Forelimb muscle (tissue), 1 donor: ENCODE results near the gene GRIP2. TPM values are rescaled to one million over a fixed set of nuclear protein-coding genes. Genes with fewer than 3 reads are reported as not detected.

Experiments used
- DNase-seq: peaks from one replicate; pipeline ENCODE4 v3.0.0-alpha.2; 2013; ENCODE audit warnings: low read depth
- polyA plus RNA-seq: library from polyadenylated mRNA; unstranded; fragments of 120-200 nt; gene quantifications from one replicate; pipeline ENCODE4 v1.2.1, GENCODE V29; 2013; ENCODE audit not compliant: insufficient read length

Gene GRIP2
- polyA plus RNA-seq, 1 donor, result 29.3 TPM

- DNase-seq, result no peak
Observed at GRCh38 chr3:14485981-14486380, 54.2 kb downstream of the GRIP2 start.

- DNase-seq, result no peak
Observed at GRCh38 chr3:14484741-14485140, 55.4 kb downstream of the GRIP2 start.

- no peak for DNase-seq
Observed at GRCh38 chr3:14483286-14483685, 56.9 kb downstream of the GRIP2 start.

- no peak for DNase-seq
Observed at GRCh38 chr3:14482271-14482721, 57.8 kb downstream of the GRIP2 start.

GRCh38 chr3:14481646-14482036, 58.5 kb downstream of the GRIP2 start:
- no peak for DNase-seq

- no peak for DNase-seq
Observed at GRCh38 chr3:14481018-14481645, 59.0 kb downstream of the GRIP2 start.

GRCh38 chr3:14480207-14481017, 59.7 kb downstream of the GRIP2 start:
- DNase-seq, result no peak

GRCh38 chr3:14479591-14479990, 60.6 kb downstream of the GRIP2 start:
- DNase-seq, result no peak

GRCh38 chr3:14478956-14479550, 61.1 kb downstream of the GRIP2 start:
- DNase-seq, result no peak

GRCh38 chr3:14477311-14477935, 62.7 kb downstream of the GRIP2 start:
- DNase-seq, result no peak

GRCh38 chr3:14476583-14477265, 63.4 kb downstream of the GRIP2 start:
- DNase-seq, result no peak

GRCh38 chr3:14475621-14476020, 64.5 kb downstream of the GRIP2 start:
- no peak for DNase-seq

GRCh38 chr3:14474363-14475081, 65.6 kb downstream of the GRIP2 start:
- no peak for DNase-seq

GRCh38 chr3:14473411-14473891, 66.7 kb downstream of the GRIP2 start:
- no peak for DNase-seq

GRCh38 chr3:14472471-14473351, 67.4 kb downstream of the GRIP2 start:
- no peak for DNase-seq

- no peak for DNase-seq
Observed at GRCh38 chr3:14471690-14472089, 68.5 kb downstream of the GRIP2 start.

- no peak for DNase-seq
Observed at GRCh38 chr3:14471016-14471415, 69.1 kb downstream of the GRIP2 start.

GRCh38 chr3:14470461-14470860, 69.7 kb downstream of the GRIP2 start:
- no peak for DNase-seq

- no peak for DNase-seq
Observed at GRCh38 chr3:14468621-14468981, 71.5 kb downstream of the GRIP2 start.
